Stimulated activated CD4-positive, alpha-beta T cell treated with anti-CD3 and anti-CD28 coated beads, Interleukin-1b, Interleukin-23, amount 100 ng/mL, for 48 hours (primary cell): ENCODE data around the gene RAI2.
"Not testable (repeated sequence)": the region's sequence is repeated elsewhere in the genome, so short reads cannot be mapped to it uniquely, and the experiment has no call there.

Experiments used
- DNase-seq: peaks from one replicate; pipeline ENCODE4 v3.0.0-alpha.2; 2020

RAI2 gene

GRCh38 chrX:17826609-17827496 is 34.2 kb downstream of the RAI2 start:
- DNase-seq = no peak

- DNase-seq = no peak
These were observed 36.1 kb downstream of the RAI2 start for GRCh38 chrX:17824980-17825379.

- no peak for DNase-seq
These were observed 38.7 kb downstream of the RAI2 start for GRCh38 chrX:17822351-17822750.

- DNase-seq = no peak
These were observed 41.0 kb downstream of the RAI2 start for GRCh38 chrX:17820100-17820499.

GRCh38 chrX:17818726-17819125 is 42.4 kb downstream of the RAI2 start:
- no peak for DNase-seq

GRCh38 chrX:17817251-17817650 is 43.8 kb downstream of the RAI2 start:
- DNase-seq = no peak

GRCh38 chrX:17814557-17814956 is 46.5 kb downstream of the RAI2 start:
- DNase-seq = no peak

- no peak for DNase-seq
These were observed 47.0 kb downstream of the RAI2 start for GRCh38 chrX:17814059-17814458.

GRCh38 chrX:17813277-17813676 is 47.8 kb downstream of the RAI2 start:
- DNase-seq = no peak

DNA sequence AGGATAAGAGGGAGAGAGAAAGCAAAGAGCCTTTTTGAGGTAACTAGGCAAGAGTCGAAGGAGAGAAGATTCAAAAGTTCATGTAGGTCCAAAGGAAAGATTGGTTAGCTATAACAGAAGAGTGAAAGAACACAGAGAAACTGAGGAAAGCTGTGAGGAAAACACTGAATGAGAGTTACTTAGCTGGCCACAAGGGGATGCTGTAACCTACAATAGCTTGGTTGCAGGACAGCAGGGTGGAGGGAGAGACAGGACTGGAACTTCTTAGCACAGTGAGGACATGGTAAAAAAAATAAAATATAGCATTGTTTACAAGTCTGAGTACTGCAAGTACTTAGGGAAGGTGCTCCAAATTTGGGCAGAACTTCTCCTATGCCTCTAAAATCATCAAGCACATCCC is 48.3 kb downstream of the RAI2 start:
- DNase-seq = no peak

GRCh38 chrX:17809984-17810383 is 51.1 kb downstream of the RAI2 start:
- no peak for DNase-seq

DNA sequence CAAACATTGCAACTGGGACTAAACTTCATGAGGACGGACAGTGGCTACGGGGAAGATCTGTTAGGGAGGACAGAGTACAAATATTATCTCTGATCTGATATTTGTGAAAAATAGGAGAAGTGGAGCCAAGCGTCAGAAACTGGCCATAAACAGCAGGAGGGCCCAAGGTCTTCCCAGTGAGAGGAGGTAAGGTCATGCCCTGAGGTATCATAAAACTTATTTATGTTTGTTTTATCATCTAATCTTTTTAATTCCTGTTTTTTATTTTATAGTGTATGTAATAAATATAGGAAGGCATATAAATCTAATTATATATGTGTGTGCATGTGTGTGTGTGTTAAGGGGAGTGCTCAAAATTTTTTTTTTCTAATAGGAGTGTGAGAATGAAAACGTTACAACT is 51.8 kb downstream of the RAI2 start:
- DNase-seq = no peak

- DNase-seq = no peak
These were observed 56.0 kb downstream of the RAI2 start for GRCh38 chrX:17805120-17805519.

DNA sequence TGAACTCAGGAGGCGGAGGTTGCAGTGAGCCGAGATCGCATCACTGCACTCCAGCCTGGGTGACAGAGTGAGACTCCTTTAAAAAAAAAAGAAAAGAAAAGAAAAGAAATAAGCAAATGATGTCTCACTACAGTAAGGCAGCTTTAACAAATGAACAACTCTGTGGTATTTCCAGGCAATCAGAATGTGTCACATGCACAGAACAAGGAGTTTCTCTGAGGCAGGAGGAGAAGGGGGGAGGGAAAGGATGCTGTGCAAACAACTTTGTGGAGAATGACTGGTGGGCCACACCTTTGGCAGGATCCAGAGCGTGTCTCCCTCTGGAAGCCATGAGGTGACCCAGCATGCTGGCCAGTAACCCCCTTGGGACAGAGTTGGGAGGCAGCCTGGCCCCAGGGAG is 57.6 kb downstream of the RAI2 start:
- DNase-seq = no peak

DNA sequence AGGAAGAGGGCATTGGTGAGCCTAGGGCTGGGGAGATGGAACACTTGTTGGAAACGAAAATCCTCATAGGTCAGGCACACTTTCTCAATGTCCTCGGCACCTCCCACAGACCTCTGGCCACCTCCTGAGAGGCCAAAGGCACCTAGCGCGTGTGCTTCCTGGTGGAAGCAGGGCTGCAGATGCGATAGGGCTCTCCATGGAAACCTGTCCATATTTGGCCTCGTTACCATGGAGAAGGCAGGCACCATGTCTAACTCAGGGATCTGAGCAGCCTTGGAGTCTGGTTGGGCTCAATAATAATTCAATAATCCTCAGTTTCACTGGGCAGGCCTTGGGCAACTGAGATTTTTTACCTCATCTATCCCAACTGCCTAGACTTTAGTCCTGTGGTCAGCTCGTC is 58.3 kb downstream of the RAI2 start:
- no peak for DNase-seq

DNA sequence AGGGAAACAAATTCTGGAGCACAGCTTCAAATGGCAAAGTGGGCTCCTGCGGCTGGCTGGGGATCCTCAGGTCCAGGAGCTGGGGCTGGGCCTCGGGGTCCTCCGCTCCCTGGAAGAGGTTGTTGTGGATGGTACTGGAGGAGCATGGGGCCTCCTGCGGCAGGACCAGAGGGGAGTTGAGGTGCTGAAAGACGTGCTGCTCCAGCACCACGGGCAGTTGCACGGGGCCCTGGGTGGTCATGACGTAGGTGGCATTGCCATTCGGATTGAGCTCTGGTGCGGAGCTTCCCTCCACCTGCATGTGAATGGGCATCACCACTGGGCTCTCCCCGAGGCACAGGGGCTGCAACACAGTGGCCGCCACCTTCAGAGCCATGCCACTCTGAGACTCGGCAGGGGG is 59.7 kb downstream of the RAI2 start:
- DNase-seq = no peak

GRCh38 chrX:17798921-17799320 is 62.2 kb downstream of the RAI2 start:
- no peak for DNase-seq

DNA sequence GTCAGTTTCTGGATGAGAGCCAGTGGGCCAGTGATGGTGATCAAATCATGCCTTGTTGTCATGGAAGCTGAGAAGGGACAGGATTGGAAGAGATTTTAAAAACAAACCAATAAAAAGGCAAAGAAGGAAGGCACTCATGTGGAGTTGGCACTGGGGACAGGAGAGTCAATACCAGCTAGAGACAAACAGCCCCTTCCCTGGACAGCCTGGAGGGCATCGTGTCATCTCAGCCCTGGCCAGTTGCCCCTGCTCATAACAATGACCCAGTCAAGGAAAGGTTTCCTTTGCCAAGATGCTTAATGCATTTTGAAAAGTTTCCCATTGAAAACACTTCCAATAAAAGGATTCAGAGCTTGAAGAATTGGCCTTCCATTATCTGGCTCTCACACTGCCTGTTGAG is 68.3 kb downstream of the RAI2 start:
- no peak for DNase-seq

GRCh38 chrX:17788956-17789562 is 72.0 kb downstream of the RAI2 start:
- no peak for DNase-seq

GRCh38 chrX:17788439-17788838 is 72.7 kb downstream of the RAI2 start:
- DNase-seq = peak; percentile 36

DNA sequence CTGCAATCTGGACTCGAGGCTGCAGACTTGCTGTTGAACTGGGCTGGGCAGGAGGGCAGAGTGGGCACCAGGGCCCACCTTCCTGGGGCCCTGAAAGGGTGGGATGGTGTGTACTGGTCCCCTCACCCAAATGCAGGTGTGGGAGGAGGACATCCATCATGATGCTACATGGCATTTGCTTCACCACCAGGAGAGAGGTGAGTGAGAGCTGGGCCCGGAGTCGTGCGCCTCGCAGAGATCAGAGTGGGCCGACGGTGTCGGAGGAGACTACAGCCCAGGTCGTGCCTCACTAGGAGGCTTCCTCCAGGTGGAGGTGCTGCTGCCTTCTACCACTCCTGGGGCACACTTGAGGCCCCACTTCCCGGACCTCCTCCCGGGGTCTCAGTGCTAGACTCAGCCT is 73.5 kb downstream of the RAI2 start:
- DNase-seq = no peak

- not testable (repeated sequence) for DNase-seq
These were observed 74.3 kb downstream of the RAI2 start for GRCh38 chrX:17786554-17787347.

DNA sequence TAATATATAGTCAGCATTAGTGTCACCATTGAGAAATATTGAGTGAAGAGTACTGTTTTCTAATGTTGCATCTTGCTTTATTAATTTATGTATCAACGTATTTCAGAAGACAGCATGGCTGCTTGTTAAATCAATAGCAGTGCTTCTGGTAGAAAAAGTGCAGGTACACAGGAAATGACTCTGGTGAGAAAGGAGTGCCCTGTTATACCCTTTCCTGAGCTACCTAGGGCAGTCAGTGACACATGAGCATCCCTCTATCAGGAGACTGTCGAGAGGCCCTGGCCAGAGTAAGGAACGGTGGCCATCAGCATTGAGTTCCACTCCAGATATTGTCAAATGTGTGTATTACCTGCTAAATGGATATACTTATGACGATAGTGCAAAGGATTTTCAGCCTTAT is 81.7 kb downstream of the RAI2 start:
- DNase-seq = no peak

DNA sequence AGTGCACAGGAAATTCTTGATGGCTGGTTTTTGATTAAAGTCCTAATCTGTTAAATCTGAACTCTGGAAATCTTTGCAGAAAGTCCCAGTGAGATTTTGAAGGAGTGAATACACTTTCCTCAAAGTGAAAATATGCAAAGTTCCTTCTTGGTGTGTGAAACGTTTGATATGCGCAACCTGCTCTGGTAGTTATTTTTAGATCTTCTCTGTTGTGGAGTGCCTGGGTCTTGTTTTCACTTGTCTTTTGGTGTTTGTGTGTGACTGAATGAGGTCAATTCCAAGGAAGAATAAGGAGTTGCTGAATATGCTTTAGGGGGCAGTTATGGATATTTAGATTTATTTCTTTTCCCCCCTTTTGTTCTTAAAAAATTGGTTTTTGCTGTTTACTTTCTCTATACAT is 82.1 kb downstream of the RAI2 start:
- no peak for DNase-seq
